Astrocyte (in vitro differentiated cells and primary cell): ENCODE data around the gene MEGF11.

Source experiments
- EZH2 ChIP-seq: IDR thresholded peaks from 2 replicates; pipeline ENCODE4 v1.6.1; 2012; ENCODE audit warnings: mild to moderate bottlenecking, low read length, inconsistent platforms; ENCODE audit not compliant: insufficient read depth
- TF ChIP-seq, protein P1 (sequence below): IDR thresholded peaks from 2 replicates; pipeline ENCODE4 v1.5.1; 2011; ENCODE audit warnings: low read depth, mild to moderate bottlenecking, inconsistent platforms, low read length, moderate library complexity; ENCODE audit not compliant: insufficient read depth

DNA sequence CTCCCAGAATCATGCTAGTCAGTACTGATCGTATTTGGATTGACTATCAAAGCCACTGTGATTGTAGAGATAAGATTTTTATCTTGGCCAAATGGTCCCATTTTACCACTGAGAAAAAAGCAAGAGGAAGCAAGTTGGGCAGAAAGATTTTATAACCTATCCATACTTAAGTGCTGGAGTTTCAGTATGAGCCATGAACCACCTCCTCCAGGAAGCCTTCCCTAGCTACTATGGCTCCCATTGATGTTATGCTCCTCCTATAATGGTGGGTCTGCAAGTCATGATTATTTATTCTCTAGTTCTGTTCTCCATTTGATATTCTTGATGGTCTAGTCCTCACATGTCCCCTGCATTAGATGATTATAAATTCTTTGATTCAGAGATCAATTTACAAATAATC is 6.6 kb downstream of the MEGF11 start:
- TF ChIP-seq, protein P1, sequence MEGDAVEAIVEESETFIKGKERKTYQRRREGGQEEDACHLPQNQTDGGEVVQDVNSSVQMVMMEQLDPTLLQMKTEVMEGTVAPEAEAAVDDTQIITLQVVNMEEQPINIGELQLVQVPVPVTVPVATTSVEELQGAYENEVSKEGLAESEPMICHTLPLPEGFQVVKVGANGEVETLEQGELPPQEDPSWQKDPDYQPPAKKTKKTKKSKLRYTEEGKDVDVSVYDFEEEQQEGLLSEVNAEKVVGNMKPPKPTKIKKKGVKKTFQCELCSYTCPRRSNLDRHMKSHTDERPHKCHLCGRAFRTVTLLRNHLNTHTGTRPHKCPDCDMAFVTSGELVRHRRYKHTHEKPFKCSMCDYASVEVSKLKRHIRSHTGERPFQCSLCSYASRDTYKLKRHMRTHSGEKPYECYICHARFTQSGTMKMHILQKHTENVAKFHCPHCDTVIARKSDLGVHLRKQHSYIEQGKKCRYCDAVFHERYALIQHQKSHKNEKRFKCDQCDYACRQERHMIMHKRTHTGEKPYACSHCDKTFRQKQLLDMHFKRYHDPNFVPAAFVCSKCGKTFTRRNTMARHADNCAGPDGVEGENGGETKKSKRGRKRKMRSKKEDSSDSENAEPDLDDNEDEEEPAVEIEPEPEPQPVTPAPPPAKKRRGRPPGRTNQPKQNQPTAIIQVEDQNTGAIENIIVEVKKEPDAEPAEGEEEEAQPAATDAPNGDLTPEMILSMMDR = no peak
- TF ChIP-seq EZH2 = no peak
